DMS53 treated with DMSO at 0.1 percent for 48 hours (cell line): Measurements from ENCODE around the gene RHBDF1.

Source experiments
- DNase-seq: peaks from one replicate; lab custom pipeline; 2025; ENCODE audit not compliant: unreplicated experiment; lab: John Stamatoyannopoulos, UW

RHBDF1 gene

GRCh38 chr16:74747-75334 lies 2.4 kb upstream of the RHBDF1 start:
- DNase-seq, result no peak

GRCh38 chr16:74051-74746 lies 1.8 kb upstream of the RHBDF1 start:
- DNase-seq, result no peak

GRCh38 chr16:71540-72401 lies 660 bp downstream of the RHBDF1 start:
- peak; percentile 85 for DNase-seq

- DNase-seq, result no peak
Measured at GRCh38 chr16:71210-71539, 1.3 kb downstream of the RHBDF1 start.

- DNase-seq, result no peak
Measured at GRCh38 chr16:69181-69580, 3.2 kb downstream of the RHBDF1 start.

- DNase-seq, result no peak
Measured at GRCh38 chr16:67884-68789, 4.3 kb downstream of the RHBDF1 start.

- no peak for DNase-seq
Measured at GRCh38 chr16:67183-67791, 5.1 kb downstream of the RHBDF1 start.

GRCh38 chr16:66309-67182 lies 5.9 kb downstream of the RHBDF1 start:
- DNase-seq, result no peak

- DNase-seq, result peak; percentile 29
Measured at GRCh38 chr16:65745-66144, 6.7 kb downstream of the RHBDF1 start.

- no peak for DNase-seq
Measured at GRCh38 chr16:64914-65255, 7.5 kb downstream of the RHBDF1 start.

GRCh38 chr16:63998-64913 lies 8.2 kb downstream of the RHBDF1 start:
- peak; percentile 14 for DNase-seq

- no peak for DNase-seq
Measured at GRCh38 chr16:63466-63865, 9.0 kb downstream of the RHBDF1 start.

- no peak for DNase-seq
Measured at GRCh38 chr16:62968-63391, 9.5 kb downstream of the RHBDF1 start.

GRCh38 chr16:62283-62967 lies 10.0 kb downstream of the RHBDF1 start:
- DNase-seq, result no peak

GRCh38 chr16:61879-62281 lies 10.6 kb downstream of the RHBDF1 start:
- DNase-seq, result no peak

GRCh38 chr16:60929-61878 lies 11.2 kb downstream of the RHBDF1 start:
- no peak for DNase-seq

- no peak for DNase-seq
Measured at GRCh38 chr16:60166-60565, 12.3 kb downstream of the RHBDF1 start.
